Karpas-422 (cell line): Measurements from ENCODE around the gene TKFC. TPM values are rescaled to one million over a fixed set of nuclear protein-coding genes. Genes with fewer than 3 reads are reported as not detected.

ENCODE experiments used
- DNase-seq: peaks from one replicate; pipeline ENCODE4 v3.0.0-alpha.2; 2015
- H2AFZ ChIP-seq: fragments of 200-600 bp; sonication (generic); 2 replicates; pipeline ENCODE4 v1.6.1; 2014; ENCODE audit warnings: antibody characterized with exemption, low read length, mixed read lengths
- H3K27ac ChIP-seq: fragments of 200-600 bp; sonication (generic); 2 replicates; pipeline ENCODE4 v1.5.1; 2014; ENCODE audit warnings: mild to moderate bottlenecking, low read length, moderate library complexity
- H3K27me3 ChIP-seq: fragments of 200-600 bp; sonication (generic); 2 replicates; pipeline ENCODE4 v1.6.1; 2014; ENCODE audit warnings: low read length, mixed read lengths
- H3K36me3 ChIP-seq: fragments of 200-600 bp; sonication (generic); 2 replicates; pipeline ENCODE4 v1.6.1; 2014; ENCODE audit warnings: low read length, mixed read lengths; ENCODE audit not compliant: insufficient read depth
- H3K4me1 ChIP-seq: fragments of 200-600 bp; sonication (generic); 2 replicates; pipeline ENCODE4 v1.6.1; 2014; ENCODE audit warnings: mild to moderate bottlenecking, low read length, mixed read lengths
- H3K4me2 ChIP-seq: fragments of 200-600 bp; sonication (generic); 2 replicates; pipeline ENCODE4 v1.6.1; 2014; ENCODE audit warnings: low read length, low read depth, mild to moderate bottlenecking; ENCODE audit not compliant: poor library complexity, severe bottlenecking
- H3K4me3 ChIP-seq: fragments of 200-600 bp; sonication (generic); 2 replicates; pipeline ENCODE4 v1.5.1; 2014; ENCODE audit warnings: mild to moderate bottlenecking, antibody characterized with exemption, low read length, mixed read lengths
- H3K79me2 ChIP-seq: fragments of 200-600 bp; sonication (generic); 2 replicates; pipeline ENCODE4 v1.6.1; 2014; ENCODE audit warnings: mild to moderate bottlenecking, low read length, mixed read lengths
- H3K9ac ChIP-seq: fragments of 200-600 bp; sonication (generic); 2 replicates; pipeline ENCODE4 v1.6.0; 2014; ENCODE audit warnings: low read length
- H3K9me2 ChIP-seq: fragments of 200-600 bp; sonication (generic), shearing (Covaris generic); replicated peaks from 2 replicates; pipeline ENCODE4 v1.6.0; 2014; ENCODE audit warnings: mild to moderate bottlenecking, low read length, moderate library complexity; ENCODE audit not compliant: insufficient read depth
- H3K9me3 ChIP-seq: fragments of 300-700, 200-600 bp; sonication (generic); 2 replicates; pipeline ENCODE4 v1.6.1; 2014; ENCODE audit warnings: low read length, mixed read lengths
- H4K20me1 ChIP-seq: fragments of 200-600 bp; sonication (generic); 2 replicates; pipeline ENCODE4 v1.6.1; 2014; ENCODE audit warnings: mild to moderate bottlenecking, antibody characterized with exemption, low read length, low read depth; ENCODE audit not compliant: insufficient read depth
- total RNA-seq: library from RNA; depleted of rRNA; stranded (reverse); fragments of >200 nt; shearing (Covaris generic); gene quantifications from 2 replicates; pipeline ENCODE4 v1.2.3, GENCODE V29; 2014; ENCODE audit warnings: low replicate concordance

The TKFC gene
- total RNA-seq, 1 experiment from 2014 or later: 72.6 TPM

DNA sequence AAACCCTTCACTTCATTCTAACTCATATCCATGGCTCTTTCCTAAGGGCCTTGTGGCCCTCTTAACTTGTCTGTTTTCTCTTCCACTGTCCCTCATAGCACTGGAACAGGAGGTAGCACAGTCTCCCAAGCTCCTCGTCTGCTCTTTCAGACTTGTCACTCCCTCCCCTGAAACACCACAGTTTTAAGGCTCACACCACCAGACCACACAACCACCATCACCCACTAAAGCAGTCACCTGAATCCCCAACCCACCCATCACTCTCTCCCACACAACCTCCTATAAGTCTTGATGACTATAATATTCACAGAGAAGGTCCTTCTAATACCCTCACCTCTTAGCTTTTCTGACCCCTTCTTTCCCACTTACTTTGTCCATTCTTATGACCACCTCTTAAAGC is 26.8 kb upstream of the TKFC start:
- Histone ChIP-seq H3K4me2 (no peak overlapping the region), H3K4me1 (no peaks in the 10 kb centered on the region), H3K9me2 (no peaks in the 10 kb centered on the region), H3K9me3 (no peaks in the 10 kb centered on the region), H3K27me3 (no peaks in the 10 kb centered on the region), H3K9ac (no peak overlapping the region), H3K4me3 (no peak overlapping the region), H4K20me1 (0 out of 2 replicates have a peak, but pooled peaks cover 3% of the 10 kb centered on the region), H3K27ac (no peak overlapping the region), H3K36me3 (peaks cover 55% of the 10 kb centered on the region), H3K79me2 (no peaks in the 10 kb centered on the region), H2AFZ (no peak overlapping the region)
- no peak for DNase-seq

GRCh38 chr11:61307354-61307753 is 25.7 kb upstream of the TKFC start:
- H2AFZ ChIP-seq: no peak overlapping the region
- H3K4me2 ChIP-seq: no peak overlapping the region
- no peak overlapping the region for H3K9ac ChIP-seq
- no peaks in the 10 kb centered on the region for H4K20me1 ChIP-seq
- no peaks in the 10 kb centered on the region for H3K9me2 ChIP-seq
- no peak for DNase-seq
- no peaks in the 10 kb centered on the region for H3K9me3 ChIP-seq
- no peak overlapping the region for H3K4me3 ChIP-seq
- H3K36me3 ChIP-seq: peaks cover 55% of the 10 kb centered on the region
- H3K79me2 ChIP-seq: no peaks in the 10 kb centered on the region
- H3K4me1 ChIP-seq: no peaks in the 10 kb centered on the region
- no peak overlapping the region for H3K27ac ChIP-seq
- no peaks in the 10 kb centered on the region for H3K27me3 ChIP-seq

GRCh38 chr11:61309141-61309540 is 23.9 kb upstream of the TKFC start:
- no peak overlapping the region for H3K27ac ChIP-seq
- no peaks in the 10 kb centered on the region for H3K9me2 ChIP-seq
- DNase-seq: no peak
- H3K4me2 ChIP-seq: no peak overlapping the region
- no peaks in the 10 kb centered on the region for H3K9me3 ChIP-seq
- H3K9ac ChIP-seq: no peak overlapping the region
- H2AFZ ChIP-seq: no peak overlapping the region
- no peaks in the 10 kb centered on the region for H3K79me2 ChIP-seq
- H3K4me1 ChIP-seq: no peaks in the 10 kb centered on the region
- no peaks in the 10 kb centered on the region for H4K20me1 ChIP-seq
- H3K36me3 ChIP-seq: peaks cover 61% of the 10 kb centered on the region
- H3K4me3 ChIP-seq: no peak overlapping the region
- no peaks in the 10 kb centered on the region for H3K27me3 ChIP-seq

GRCh38 chr11:61309739-61310138 is 23.3 kb upstream of the TKFC start:
- Histone ChIP-seq H3K9me3 (no peaks in the 10 kb centered on the region), H3K79me2 (no peaks in the 10 kb centered on the region)
- no peak for DNase-seq

DNA sequence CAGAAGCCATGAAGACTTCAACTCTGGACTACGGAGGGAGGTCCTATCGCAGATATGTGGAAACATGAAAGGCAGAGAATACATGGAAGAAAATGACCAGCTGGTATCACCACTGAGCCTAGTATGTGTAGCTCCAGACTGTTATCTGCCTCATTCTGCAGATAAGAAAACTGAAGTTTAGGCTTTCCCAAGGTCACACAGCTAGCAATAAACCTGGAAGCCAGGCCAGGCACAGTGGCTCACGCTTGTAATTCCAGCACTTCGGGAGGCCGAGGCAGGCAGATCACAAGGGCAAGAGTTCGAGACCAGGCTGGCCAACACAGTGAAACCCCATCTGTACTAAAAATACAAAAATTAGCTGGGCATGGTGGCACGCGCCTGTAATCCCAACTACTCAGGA is 22.3 kb upstream of the TKFC start:
- Histone ChIP-seq H4K20me1 (no peaks in the 10 kb centered on the region), H3K4me3 (no peak overlapping the region), H3K4me1 (no peaks in the 10 kb centered on the region), H3K27ac (no peak overlapping the region), H3K9me2 (no peaks in the 10 kb centered on the region), H3K79me2 (0 out of 2 replicates have a peak, but pooled peaks cover 3% of the 10 kb centered on the region), H2AFZ (no peak overlapping the region), H3K4me2 (no peak overlapping the region), H3K9me3 (no peaks in the 10 kb centered on the region), H3K27me3 (no peaks in the 10 kb centered on the region), H3K36me3 (peaks cover 64% of the 10 kb centered on the region), H3K9ac (no peak overlapping the region)
- no peak for DNase-seq

More at GRCh38 chr11:61309739-61310138, 23.3 kb upstream of the TKFC start:
- Histone ChIP-seq H3K27me3 (no peaks in the 10 kb centered on the region), H3K4me3 (no peak overlapping the region), H3K27ac (no peak overlapping the region), H3K9ac (no peak overlapping the region), H4K20me1 (no peaks in the 10 kb centered on the region), H3K4me2 (no peak overlapping the region), H3K4me1 (no peaks in the 10 kb centered on the region), H2AFZ (no peak overlapping the region), H3K9me2 (no peaks in the 10 kb centered on the region), H3K36me3 (peaks cover 62% of the 10 kb centered on the region)

DNA sequence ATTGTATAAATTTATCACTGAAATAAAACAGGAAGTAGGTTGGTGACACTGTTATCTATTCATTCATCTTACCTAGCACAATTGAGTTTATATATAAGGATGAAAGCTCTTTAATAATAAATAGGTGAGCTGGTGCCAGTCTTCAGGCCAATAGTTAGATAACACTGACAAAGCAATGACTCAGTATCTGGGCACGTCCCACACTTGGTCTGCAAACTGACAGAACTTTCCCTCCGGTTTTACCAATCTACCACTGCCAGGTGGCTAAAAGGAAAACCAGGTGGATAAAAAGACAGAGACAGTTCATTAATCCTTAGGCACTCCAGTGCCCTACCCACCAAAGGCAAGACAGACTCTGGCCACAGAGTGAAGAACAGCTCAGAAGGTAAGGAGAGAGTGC is 17.8 kb upstream of the TKFC start:
- Histone ChIP-seq H2AFZ (no peak overlapping the region), H3K4me2 (no peak overlapping the region), H3K4me3 (no peak overlapping the region), H3K9ac (no peak overlapping the region), H3K27me3 (no peaks in the 10 kb centered on the region), H3K27ac (no peak overlapping the region), H3K9me3 (no peaks in the 10 kb centered on the region), H3K36me3 (peaks cover 63% of the 10 kb centered on the region), H3K4me1 (no peaks in the 10 kb centered on the region), H4K20me1 (no peaks in the 10 kb centered on the region), H3K79me2 (0 out of 2 replicates have a peak, but pooled peaks cover 3% of the 10 kb centered on the region), H3K9me2 (no peaks in the 10 kb centered on the region)
- DNase-seq: no peak

DNA sequence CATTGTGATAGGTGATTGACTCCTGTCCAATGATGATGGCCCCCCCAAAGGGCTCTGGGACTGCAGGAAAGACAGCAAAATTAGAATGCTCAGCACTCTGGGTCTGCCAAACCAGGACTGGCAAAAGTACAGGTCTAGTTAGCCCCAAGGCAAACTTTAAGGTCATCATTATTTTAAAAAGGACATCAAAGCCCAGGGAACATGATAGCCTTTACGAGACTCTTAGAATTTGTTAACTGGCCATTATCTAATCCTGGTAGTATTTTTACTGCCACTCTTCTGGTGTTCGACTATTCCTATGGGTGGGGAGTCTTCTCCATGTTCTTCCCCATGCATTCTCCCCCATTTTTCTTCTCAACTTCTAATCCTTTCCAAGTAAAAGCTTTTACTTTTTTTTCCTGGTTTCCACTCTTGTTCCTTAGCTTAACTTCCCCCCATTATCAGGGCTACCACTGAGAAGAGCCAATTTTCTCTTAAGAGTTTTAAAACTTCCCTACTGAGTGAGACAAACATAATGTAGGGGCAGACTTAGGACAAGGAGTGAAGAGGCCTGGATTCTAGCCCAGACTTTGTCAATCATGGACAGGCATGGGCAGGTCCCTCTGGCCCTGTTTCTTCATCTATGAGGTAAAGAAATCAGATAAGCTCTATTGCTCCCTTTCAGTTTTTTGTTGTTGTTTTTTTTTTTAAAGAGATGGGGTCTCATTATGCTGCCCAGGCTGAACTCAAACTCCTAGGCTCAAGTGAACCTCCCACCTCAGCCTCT is 7.2 kb upstream of the TKFC start:
- Histone ChIP-seq H3K27me3 (no peaks in the 10 kb centered on the region), H3K9ac (no peak overlapping the region), H3K79me2 (peaks cover 55% of the 10 kb centered on the region), H3K4me1 (peaks cover 3% of the 10 kb centered on the region), H3K9me2 (no peaks in the 10 kb centered on the region), H3K36me3 (peaks cover 78% of the 10 kb centered on the region), H3K9me3 (no peaks in the 10 kb centered on the region), H3K27ac (no peak overlapping the region), H3K4me3 (no peak overlapping the region), H3K4me2 (no peak overlapping the region), H4K20me1 (0 out of 2 replicates have a peak, but pooled peaks cover 7% of the 10 kb centered on the region), H2AFZ (no peak overlapping the region)
- no peak for DNase-seq

DNA sequence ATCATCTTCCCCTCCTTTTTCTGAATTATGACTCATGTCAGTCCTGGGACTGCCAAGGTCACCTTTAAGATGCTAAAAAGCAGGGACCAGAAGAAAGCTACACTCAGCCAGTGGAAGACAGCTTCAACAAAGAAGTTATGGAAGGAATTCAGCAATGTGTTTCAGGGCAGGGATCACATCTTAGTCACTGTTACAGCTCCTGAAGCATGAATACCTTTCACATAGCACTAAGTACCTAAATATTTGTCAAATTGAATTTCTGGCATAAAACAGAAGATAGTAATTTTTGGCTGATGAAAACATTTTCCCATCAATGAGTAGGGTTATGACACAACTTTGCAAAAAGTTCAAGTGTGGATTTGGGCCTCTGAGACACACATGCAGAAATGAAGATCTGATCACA is 5.4 kb upstream of the TKFC start:
- no peak for DNase-seq
- Histone ChIP-seq H2AFZ (no peak overlapping the region), H3K27me3 (no peaks in the 10 kb centered on the region), H3K9ac (no peak overlapping the region), H3K4me2 (no peak overlapping the region), H4K20me1 (peaks cover 24% of the 10 kb centered on the region), H3K4me1 (peaks cover 15% of the 10 kb centered on the region), H3K36me3 (peaks cover 63% of the 10 kb centered on the region), H3K79me2 (peaks cover 73% of the 10 kb centered on the region), H3K27ac (no peak overlapping the region), H3K9me3 (no peaks in the 10 kb centered on the region), H3K9me2 (no peaks in the 10 kb centered on the region), H3K4me3 (no peak overlapping the region)
